ENCODE measurements around the gene HFE. TPM values are rescaled to one million over a fixed set of nuclear protein-coding genes. Genes with fewer than 3 reads are reported as not detected.

HFE gene
- polyA plus RNA-seq, 4 donors = 6.2 to 8.7 (median 7.3) TPM

DNA sequence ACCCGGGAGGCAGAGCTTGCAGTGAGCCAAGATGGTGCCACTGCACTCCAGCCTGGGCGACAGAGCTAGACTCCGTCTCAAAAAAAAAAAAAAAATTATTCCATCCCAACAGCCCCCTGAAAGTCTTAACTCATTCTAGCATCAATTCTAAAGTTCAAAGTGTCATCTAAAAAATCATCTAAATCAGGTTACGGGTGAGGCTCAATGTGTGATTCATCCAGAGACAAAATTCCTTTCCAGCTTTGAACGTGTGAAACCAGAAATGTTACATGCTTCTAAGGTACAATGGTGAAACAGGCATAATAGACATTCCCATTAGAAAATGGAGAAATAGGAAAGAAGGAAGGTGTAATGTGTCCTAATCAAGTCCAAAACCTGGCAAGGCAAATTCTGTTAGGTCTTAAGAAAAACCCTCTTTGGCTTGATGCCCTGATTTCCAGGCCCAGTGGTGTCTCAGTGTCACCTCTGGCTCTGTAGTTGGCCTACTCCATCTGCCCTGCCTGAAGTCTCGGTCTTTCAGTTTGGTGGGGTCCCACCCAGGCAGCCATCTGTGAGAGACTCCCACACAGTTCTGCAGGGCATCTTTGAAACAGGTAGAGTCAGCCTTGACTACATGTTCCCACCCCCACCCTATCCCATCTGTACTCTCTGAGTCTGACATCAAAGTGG lies 43.5 kb downstream of the HFE start:
- DNase-seq (ENCODE audit: low read depth in 4 of 4, low spot score in 3 of 4) = no peak

DNA sequence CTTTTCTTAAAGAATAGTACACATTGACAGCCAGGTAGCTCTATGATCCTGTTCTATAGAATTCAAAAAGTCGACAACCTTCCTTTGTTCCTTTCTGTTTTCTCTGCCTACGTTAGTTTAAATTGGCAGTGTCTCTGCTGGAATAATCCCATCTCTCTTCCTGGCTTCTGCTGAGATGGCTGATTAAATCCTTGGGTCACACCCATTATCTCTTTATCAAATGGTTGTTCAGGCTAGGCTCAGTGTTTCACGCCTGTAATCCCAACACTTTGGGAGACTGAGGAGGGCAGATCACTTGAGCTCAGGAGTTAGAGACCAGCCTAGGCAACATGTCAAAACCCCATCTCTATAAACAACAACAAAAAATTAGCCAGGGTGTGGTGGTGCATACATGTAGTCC lies 44.4 kb downstream of the HFE start:
- no peak for DNase-seq (ENCODE audit: low read depth in 4 of 4, low spot score in 3 of 4)

DNA sequence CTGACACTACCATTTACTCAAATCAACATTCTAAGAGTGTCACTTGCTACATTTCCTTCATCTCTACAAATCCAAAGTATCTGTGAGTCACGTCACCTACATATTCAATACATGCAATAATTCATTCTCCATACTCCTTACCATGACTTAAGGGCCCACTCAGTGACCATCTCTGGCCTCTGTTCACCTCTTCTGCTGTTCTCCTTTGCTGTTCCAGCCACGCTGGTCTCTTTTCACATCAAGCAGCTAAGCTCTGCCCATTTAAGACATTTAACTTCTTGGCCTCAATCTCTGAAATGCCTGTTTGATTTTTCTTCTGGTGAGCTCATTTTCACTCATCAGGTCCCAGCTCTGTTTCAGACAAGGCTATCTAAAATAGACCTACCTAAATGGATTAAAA lies 46.5 kb downstream of the HFE start:
- no peak for DNase-seq (ENCODE audit: low read depth in 4 of 4, low spot score in 3 of 4)

DNA sequence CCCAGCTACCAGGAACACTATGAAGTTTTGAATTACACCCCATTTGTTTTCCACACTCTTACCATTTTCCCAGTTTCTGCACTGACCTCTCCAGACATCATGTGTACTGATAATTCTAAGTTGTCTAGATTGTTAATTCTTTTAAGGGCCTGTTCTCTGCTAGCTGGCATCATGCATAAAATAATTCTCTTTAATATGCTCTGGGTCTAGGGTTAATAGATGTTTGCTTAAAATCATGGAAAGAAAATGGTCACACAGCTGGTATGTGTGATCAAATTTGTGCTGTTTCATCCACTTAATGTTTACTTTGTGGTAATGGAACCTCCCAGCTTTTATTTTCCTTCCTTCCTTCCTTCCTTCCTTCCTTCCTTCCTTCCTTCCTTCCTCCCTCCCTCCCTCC lies 49.1 kb downstream of the HFE start:
- no peak for DNase-seq (ENCODE audit: low read depth in 4 of 4, low spot score in 3 of 4)

DNA sequence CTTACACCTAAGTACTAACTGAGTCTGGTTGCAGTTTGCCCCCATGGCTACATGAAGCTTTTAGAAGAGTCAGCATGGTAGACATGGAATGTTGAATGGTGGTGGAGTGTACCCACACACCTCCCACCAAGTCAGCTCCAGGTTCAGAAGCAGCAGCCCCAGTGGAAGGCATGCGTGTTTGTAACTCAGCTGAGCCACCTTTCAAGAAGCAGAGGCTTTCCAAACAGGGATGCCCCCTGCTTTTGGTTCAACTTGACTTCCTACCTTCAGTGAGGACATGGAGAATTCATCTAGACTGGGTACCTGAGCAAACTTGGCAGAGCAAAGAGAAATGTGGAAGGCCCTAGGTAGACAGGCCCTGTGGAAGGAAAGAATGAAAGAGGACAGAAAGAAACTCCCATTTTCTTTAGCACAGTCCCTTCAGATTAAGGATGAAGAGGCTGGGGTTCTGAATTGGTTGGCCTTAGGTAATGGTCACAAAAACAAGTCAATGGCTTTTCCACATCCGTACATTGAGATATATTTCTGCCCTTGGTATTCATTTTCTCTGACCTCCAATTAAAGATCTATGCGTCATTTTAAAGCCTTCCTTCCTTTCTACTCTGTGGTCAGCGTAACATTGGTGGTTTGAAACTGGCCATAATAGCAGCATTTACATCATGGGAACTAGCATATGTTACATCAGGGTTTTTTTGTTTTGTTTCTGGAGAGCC lies 53.2 kb downstream of the HFE start:
- DNase-seq (ENCODE audit: low read depth in 4 of 4, low spot score in 3 of 4) = no peak

DNA sequence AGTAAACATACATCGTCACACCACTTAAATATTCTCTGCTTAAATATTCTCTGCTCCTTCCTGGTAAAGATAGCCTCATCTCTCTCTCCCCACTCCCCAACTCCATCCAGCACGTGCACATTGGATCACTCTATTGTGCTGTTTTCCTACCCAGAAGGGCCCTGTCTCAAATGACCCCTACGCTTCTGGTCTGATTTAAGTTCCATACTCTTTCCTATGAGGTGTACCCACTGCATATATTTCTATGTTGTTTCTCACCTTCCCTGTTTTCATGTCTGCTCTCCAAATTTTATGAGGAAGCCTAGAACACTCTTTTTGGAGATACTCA lies 53.7 kb downstream of the HFE start:
- DNase-seq (ENCODE audit: low read depth in 4 of 4, low spot score in 3 of 4) = no peak

DNA sequence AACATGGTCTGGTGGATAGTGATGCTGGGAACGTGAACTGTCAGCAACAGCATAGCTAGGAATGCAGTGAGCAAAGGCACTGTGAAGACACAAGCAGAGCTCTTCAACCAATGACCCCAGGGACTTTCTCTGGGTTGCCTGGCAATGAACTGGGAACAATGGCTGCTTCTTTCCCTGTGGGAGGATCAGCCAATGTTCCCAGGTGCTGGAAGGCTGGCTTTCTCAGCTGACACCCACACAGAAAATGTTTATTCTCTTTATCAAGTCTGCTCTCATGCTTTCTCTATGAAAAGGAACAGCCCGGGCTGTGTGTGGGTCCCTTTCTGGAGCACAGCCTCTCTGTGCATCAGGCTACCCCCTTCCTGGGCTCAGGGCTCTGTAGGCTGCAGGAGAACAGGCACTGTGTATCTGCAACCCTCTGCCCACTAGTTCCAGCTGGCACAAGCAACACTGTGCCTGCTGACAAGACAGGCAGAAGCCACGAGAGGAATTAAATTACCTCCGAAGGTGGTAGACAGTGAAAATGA lies 54.2 kb downstream of the HFE start:
- DNase-seq (ENCODE audit: low read depth in 4 of 4, low spot score in 3 of 4) = no peak

DNA sequence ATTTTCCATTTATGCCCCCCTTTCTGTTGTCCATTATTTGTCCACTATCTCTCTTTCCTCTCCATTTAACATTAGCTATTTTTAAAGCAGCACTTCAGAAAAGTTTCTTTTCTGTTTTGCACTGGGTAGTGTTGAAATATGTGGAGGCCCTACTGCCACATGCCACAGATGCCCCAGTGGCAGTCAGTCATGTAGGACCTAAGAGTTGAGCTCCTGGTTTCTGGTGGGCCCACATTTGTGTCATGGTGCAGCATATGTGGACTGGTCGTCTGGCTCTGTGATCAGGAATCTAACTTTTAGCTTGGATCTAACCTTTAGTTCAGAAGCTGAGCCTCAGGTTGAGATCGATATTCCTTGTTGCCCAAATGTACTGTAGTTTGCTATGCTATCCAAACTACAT lies 54.8 kb downstream of the HFE start:
- DNase-seq (ENCODE audit: low read depth in 4 of 4, low spot score in 3 of 4) = no peak

Other genes with a start within 250 kb of the HFE start
- 1 to 10 TPM in 1 of 4 donors, under 1 TPM in 3; 0.40 to 1.2 (median 0.64) TPM for gene SLC17A3, start 213.2 kb upstream of the HFE start, polyA plus RNA-seq (ENCODE audit: insufficient read length in 4 of 4)
- under 1 TPM; 0.46 to 0.80 (median 0.58) TPM for gene SLC17A2, start 156.7 kb upstream of the HFE start, polyA plus RNA-seq (ENCODE audit: insufficient read length in 4 of 4)
- 10 to 100 TPM in 2 of 4 donors, 1 to 10 TPM in 2; 8.8 to 10.9 (median 10.3) TPM for gene TRIM38, start 124.6 kb upstream of the HFE start, polyA plus RNA-seq (ENCODE audit: insufficient read length in 4 of 4)

All from right renal pelvis (tissue), 4 donors.